HG02623 (cell line): Measurements from ENCODE around the gene FOLH1.
"Not testable (repeated sequence)": the region's sequence is repeated elsewhere in the genome, so short reads cannot be mapped to it uniquely, and the experiment has no call there.

Experiments used
- ATAC-seq: cut with Tn5 transposase; IDR thresholded peaks from one replicate; pipeline ENCODE4 v1.9.1; 2021; ENCODE audit warnings: moderate library complexity; ENCODE audit not compliant: unreplicated experiment

FOLH1 gene

GRCh38 chr11:49208006-49208721 is at the start of gene FOLH1:
Gene FOLH1, minus strand, starts transcription at chr11:49208602. Its CDS starts 193 bp downstream, at chr11:49208409.
- no peak for ATAC-seq

- not testable (repeated sequence) for ATAC-seq
Observed at GRCh38 chr11:49255148-49255547, 46.7 kb upstream of the FOLH1 start.

GRCh38 chr11:49251212-49251611 is 42.8 kb upstream of the FOLH1 start:
- not testable (repeated sequence) for ATAC-seq

GRCh38 chr11:49250398-49251115 is 42.2 kb upstream of the FOLH1 start:
- ATAC-seq = not testable (repeated sequence)

- ATAC-seq = not testable (repeated sequence)
Observed at GRCh38 chr11:49249363-49249762, 41.0 kb upstream of the FOLH1 start.

GRCh38 chr11:49233685-49234084 is 25.3 kb upstream of the FOLH1 start:
- not testable (repeated sequence) for ATAC-seq

- ATAC-seq = not testable (repeated sequence)
Observed at GRCh38 chr11:49233019-49233418, 24.6 kb upstream of the FOLH1 start.

- ATAC-seq = not testable (repeated sequence)
Observed at GRCh38 chr11:49231725-49232124, 23.3 kb upstream of the FOLH1 start.

GRCh38 chr11:49230534-49230933 is 22.1 kb upstream of the FOLH1 start:
- ATAC-seq = not testable (repeated sequence)

- not testable (repeated sequence) for ATAC-seq
Observed at GRCh38 chr11:49230001-49230400, 21.6 kb upstream of the FOLH1 start.

GRCh38 chr11:49229136-49229535 is 20.7 kb upstream of the FOLH1 start:
- ATAC-seq = not testable (repeated sequence)

GRCh38 chr11:49225255-49225785 is 16.9 kb upstream of the FOLH1 start:
- ATAC-seq = not testable (repeated sequence)

GRCh38 chr11:49221112-49221511 is 12.7 kb upstream of the FOLH1 start:
- ATAC-seq = no peak

GRCh38 chr11:49213026-49213560 is 4.7 kb upstream of the FOLH1 start:
- no peak for ATAC-seq

GRCh38 chr11:49206999-49207398 is 1.4 kb downstream of the FOLH1 start:
- ATAC-seq = not testable (repeated sequence)

GRCh38 chr11:49202287-49202976 is 6.0 kb downstream of the FOLH1 start:
- ATAC-seq = no peak

- ATAC-seq = not testable (repeated sequence)
Observed at GRCh38 chr11:49196775-49197174, 11.6 kb downstream of the FOLH1 start.

- ATAC-seq = not testable (repeated sequence)
Observed at GRCh38 chr11:49196002-49196401, 12.4 kb downstream of the FOLH1 start.

- not testable (repeated sequence) for ATAC-seq
Observed at GRCh38 chr11:49190287-49190686, 18.1 kb downstream of the FOLH1 start.

GRCh38 chr11:49186225-49186624 is 22.2 kb downstream of the FOLH1 start:
- ATAC-seq = not testable (repeated sequence)

- ATAC-seq = not testable (repeated sequence)
Observed at GRCh38 chr11:49185597-49185996, 22.8 kb downstream of the FOLH1 start.
